ENCODE results near the gene ATP5F1C.
"Not testable (repeated sequence)": the region's sequence is repeated elsewhere in the genome, so short reads cannot be mapped to it uniquely, and the experiment has no call there.

Gene ATP5F1C

DNA sequence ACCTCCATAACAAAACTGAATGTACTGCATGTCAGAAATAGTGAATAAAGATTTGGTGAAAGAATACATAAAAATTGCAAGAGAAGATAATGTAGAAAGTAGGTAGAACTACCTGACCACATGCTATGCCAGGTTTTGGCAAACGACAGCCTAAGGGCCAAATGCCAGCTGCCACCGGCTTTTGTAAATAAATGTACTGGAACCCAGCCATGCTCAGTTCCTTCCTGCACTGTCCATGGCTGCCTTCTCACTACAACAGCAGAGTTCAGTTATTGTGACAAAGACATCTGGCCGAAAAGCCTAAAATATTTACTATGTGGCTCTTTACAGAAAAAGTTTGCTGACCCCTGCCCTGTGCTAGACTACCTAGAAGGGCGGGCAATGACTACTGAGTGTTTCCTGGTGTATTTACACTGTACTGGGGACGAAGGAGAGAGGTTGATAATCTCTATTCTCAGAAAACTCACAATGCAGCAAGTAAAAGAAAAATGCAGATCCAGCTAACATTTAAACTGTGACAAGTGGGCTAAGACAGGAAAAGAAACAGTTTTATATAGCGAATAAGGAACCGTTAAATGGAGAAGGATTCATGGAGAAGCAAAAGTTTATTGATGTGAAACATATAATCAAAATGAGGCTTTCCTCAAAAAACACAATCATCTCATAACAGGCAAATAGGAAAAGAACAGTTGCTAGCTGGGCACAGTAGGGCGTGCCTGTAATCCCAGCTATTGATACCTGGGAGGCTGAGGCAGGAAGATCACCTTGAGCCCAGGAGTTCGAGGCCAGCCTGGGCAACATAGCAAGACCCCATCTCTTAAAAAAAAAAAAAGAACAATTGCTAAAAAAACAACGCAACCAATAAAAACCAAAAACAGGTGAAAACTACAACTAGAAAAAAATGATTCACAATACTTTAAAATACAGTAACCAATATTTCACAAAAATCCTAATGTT, 13.9 kb upstream of the ATP5F1C start:
- Histone ChIP-seq H3K27ac (ENCODE audit: low read depth, low read length) (no peak overlapping the region), H3K9ac (ENCODE audit: low read length) (no peak overlapping the region), H3K4me3 (ENCODE audit: low read length) (no peak overlapping the region), H3K4me1 (ENCODE audit: control insufficient read depth, insufficient read depth, low read length) (no peaks in the 10 kb centered on the region), H3K27me3 (ENCODE audit: control insufficient read depth, insufficient read depth, low read length) (no peaks in the 10 kb centered on the region), H3K36me3 (ENCODE audit: control insufficient read depth, insufficient read depth, low read length) (peaks cover 7% of the 10 kb centered on the region)

DNA sequence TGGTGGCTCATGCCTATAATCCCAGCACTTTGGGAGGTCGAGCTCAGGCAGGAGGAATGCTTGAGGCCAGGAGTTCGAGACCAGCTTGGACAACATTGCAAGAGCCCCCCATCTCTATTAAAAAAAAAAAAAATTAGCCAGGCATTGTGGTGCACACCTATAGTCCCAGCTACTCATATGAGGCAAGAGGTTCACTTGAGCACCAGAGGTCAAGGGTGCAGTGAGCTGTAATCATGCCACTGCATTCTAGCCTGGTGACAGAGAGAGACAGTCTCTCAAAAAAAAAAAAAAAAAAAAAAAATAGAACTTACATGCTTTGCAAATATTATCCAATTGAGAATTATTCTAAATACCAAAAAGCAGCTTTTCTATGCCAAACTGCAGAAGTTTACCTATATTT, 11.2 kb upstream of the ATP5F1C start:
- peaks cover 7% of the 10 kb centered on the region for H3K36me3 ChIP-seq (ENCODE audit: control insufficient read depth, insufficient read depth, low read length)
- no peaks in the 10 kb centered on the region for H3K4me1 ChIP-seq (ENCODE audit: control insufficient read depth, insufficient read depth, low read length)

DNA sequence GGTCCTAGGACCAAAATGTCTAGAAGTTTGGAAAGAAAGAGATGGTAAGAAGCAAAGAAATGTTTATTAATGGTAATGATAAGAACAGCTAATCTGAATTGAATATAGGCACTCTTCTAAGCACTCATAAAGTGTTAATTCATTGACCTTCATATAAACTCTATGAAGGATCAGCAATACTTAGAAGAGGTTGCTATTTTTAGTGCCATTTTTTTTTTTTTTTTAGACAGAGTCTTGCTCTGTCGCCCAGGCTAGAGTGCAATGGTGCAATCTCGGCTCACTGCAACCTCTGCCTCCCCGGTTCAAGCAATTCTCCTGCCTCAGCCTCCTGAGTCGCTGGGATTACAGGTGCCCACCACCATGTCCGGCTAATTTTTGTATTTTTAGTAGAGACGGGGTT, 5.8 kb upstream of the ATP5F1C start:
- not testable (repeated sequence) for H3K9ac ChIP-seq (ENCODE audit: low read length); H3K4me1 ChIP-seq (ENCODE audit: control insufficient read depth, insufficient read depth, low read length); H3K27ac ChIP-seq (ENCODE audit: low read depth, low read length); H3K36me3 ChIP-seq (ENCODE audit: control insufficient read depth, insufficient read depth, low read length); H3K27me3 ChIP-seq (ENCODE audit: control insufficient read depth, insufficient read depth, low read length); H3K4me3 ChIP-seq (ENCODE audit: low read length)

More for the DNA sequence above, 11.2 kb upstream of the ATP5F1C start:
- no peaks in the 10 kb centered on the region for H3K27me3 ChIP-seq (ENCODE audit: control insufficient read depth, insufficient read depth, low read length)
- H3K27ac ChIP-seq (ENCODE audit: low read depth, low read length): no peak overlapping the region
- no peak overlapping the region for H3K4me3 ChIP-seq (ENCODE audit: low read length)
- H3K9ac ChIP-seq (ENCODE audit: low read length): no peak overlapping the region

DNA sequence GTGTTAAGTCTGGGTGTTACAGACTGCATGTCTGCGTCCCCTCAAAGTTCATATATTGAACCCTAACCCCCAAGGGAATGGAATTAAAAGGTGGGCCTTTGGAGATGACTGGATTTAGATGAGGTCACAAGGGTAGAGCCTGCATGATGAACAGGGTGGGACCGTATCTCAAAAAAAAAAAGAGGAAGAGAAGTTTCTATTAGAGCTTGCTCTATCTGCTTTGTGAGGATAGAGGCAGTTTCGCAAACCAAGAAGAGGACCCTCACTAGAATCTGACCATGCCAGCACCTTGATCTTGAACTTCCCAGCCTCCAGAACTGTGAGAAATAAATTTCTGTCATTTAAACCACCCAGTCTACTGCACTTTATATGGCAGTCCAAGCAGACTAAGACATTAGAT, 1.5 kb upstream of the ATP5F1C start:
- Histone ChIP-seq H3K27ac (ENCODE audit: low read depth, low read length) (no peak overlapping the region), H3K4me3 (ENCODE audit: low read length) (no peak overlapping the region), H3K36me3 (ENCODE audit: control insufficient read depth, insufficient read depth, low read length) (no peaks in the 10 kb centered on the region), H3K4me1 (ENCODE audit: control insufficient read depth, insufficient read depth, low read length) (peaks cover 23% of the 10 kb centered on the region), H3K9ac (ENCODE audit: low read length) (no peak overlapping the region), H3K27me3 (ENCODE audit: control insufficient read depth, insufficient read depth, low read length) (peaks cover 3% of the 10 kb centered on the region)

DNA sequence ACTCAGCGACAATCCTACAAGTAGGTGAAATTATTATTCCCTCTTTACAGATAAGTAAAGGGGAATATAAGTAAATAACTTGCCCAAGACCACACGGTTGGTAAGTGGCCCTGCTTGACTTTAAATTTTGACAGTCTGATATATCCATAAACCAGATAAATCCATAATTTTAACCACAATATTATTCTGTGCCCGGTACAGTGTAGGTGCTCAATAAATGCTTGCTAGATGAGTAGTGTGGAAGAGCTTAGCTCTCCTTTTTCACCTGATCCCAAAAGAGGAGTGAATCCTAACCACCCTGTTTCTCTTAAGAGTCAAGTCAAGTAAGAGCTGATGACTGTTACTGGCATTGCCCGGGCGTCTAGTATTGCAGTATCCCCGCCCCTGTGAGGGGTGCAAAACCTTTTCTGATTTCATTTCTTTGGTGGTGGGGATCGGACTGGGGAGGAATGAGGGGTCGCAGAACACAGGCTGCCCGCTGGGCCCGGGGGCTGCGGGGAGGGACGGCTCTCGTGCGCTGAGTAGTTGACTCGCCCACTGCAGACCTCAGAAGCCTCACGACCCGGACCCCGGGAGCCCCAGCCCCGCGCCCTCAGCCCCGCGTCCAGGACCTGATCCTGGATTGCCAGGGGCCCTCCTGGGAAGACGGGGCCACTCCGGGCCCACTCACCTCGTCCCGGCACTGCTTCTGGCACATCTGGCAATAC, 674 bp upstream of the ATP5F1C start:
- Histone ChIP-seq H3K27me3 (ENCODE audit: control insufficient read depth, insufficient read depth, low read length) (peaks cover 3% of the 10 kb centered on the region), H3K4me1 (ENCODE audit: control insufficient read depth, insufficient read depth, low read length) (peaks cover 23% of the 10 kb centered on the region), H3K9ac (ENCODE audit: low read length) (peak overlapping the region; percentile 76), H3K27ac (ENCODE audit: low read depth, low read length) (peak overlapping the region; percentile 31), H3K4me3 (ENCODE audit: low read length) (peak overlapping the region; percentile 80), H3K36me3 (ENCODE audit: control insufficient read depth, insufficient read depth, low read length) (no peaks in the 10 kb centered on the region)

DNA sequence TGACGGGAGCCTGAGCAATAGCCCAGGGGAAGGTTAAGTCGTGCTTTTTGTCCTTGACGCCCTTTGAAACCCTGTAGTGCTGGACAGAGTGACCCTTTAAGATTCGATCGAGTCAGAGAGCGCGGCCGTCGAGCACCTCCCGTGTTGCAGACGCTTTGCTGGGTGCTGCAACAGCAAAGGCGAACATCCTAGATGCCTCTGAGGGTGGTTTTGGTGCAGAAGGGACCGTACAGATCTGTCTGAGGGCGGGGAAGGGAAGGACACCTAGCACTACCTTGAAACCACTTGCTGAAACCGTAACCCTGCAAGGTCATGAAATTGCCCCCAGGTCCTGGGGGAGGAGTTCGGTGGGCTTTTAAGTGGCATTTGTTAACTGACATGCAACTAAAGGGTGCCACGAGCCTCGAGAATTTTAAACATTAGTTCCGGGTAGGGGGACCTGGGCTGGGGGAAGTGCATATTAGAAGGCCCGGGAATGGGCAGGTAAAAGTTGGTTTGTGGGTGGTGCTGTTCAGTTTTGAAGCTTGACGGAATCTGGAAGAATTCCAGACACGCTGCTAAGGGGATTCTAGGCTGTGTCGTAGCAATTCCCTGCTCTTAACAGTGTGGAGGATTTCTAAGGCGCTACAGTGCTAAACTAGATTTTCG, 786 bp downstream of the ATP5F1C start:
- H3K27me3 ChIP-seq (ENCODE audit: control insufficient read depth, insufficient read depth, low read length): peaks cover 3% of the 10 kb centered on the region
- H3K4me3 ChIP-seq (ENCODE audit: low read length): peak overlapping the region; percentile 89
- peaks cover 23% of the 10 kb centered on the region for H3K4me1 ChIP-seq (ENCODE audit: control insufficient read depth, insufficient read depth, low read length)
- H3K36me3 ChIP-seq (ENCODE audit: control insufficient read depth, insufficient read depth, low read length): no peaks in the 10 kb centered on the region
- H3K27ac ChIP-seq (ENCODE audit: low read depth, low read length): peak overlapping the region; percentile 92
- peak overlapping the region; percentile 86 for H3K9ac ChIP-seq (ENCODE audit: low read length)

DNA sequence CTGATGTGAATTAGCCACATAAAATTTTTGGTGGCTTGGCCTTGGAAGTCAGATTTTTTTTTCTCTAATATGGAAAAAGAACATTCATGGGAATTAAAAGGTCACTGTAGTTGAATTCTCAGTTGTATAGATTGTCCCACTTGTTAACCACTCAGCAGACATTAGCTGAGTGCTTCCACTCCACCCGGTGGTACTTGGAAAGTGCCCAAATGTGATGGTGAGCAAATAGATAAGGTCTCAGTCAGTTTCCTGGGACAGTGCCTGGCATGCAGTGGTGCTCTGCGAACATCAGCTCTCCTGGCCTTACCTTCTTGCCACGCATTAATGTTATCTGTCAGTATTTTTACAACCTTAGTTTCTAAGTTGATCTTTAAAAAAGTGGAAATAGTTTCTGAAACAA, 1.4 kb downstream of the ATP5F1C start:
- H3K4me1 ChIP-seq (ENCODE audit: control insufficient read depth, insufficient read depth, low read length): peaks cover 23% of the 10 kb centered on the region
- no peak overlapping the region for H3K9ac ChIP-seq (ENCODE audit: low read length)
- no peaks in the 10 kb centered on the region for H3K36me3 ChIP-seq (ENCODE audit: control insufficient read depth, insufficient read depth, low read length)
- H3K27ac ChIP-seq (ENCODE audit: low read depth, low read length): no peak overlapping the region
- H3K4me3 ChIP-seq (ENCODE audit: low read length): peak overlapping the region; percentile 89
- peaks cover 3% of the 10 kb centered on the region for H3K27me3 ChIP-seq (ENCODE audit: control insufficient read depth, insufficient read depth, low read length)

DNA sequence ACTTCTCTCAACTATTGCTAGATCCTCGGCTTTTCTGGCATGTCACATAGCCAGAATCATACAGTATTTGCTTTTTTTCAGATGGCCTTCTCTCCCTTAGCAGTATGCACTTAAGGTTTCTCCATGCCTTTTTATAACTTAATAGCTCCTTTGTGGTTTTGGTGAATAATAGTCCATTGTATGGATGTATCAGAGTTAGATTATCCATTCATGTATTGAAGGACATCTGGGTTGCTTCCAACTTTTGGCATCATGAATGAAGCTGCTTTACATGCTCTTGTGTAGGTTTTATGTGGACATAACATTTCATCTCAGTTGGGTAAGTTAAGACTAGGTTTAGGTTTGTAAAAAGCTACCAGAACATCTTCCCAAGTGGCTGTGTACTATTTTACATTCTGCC, 4.6 kb downstream of the ATP5F1C start:
- peaks cover 6% of the 10 kb centered on the region for H3K36me3 ChIP-seq (ENCODE audit: control insufficient read depth, insufficient read depth, low read length)
- H3K4me3 ChIP-seq (ENCODE audit: low read length): no peak overlapping the region
- no peak overlapping the region for H3K27ac ChIP-seq (ENCODE audit: low read depth, low read length)
- no peak overlapping the region for H3K9ac ChIP-seq (ENCODE audit: low read length)
- peaks cover 15% of the 10 kb centered on the region for H3K4me1 ChIP-seq (ENCODE audit: control insufficient read depth, insufficient read depth, low read length)
- peaks cover 3% of the 10 kb centered on the region for H3K27me3 ChIP-seq (ENCODE audit: control insufficient read depth, insufficient read depth, low read length)

DNA sequence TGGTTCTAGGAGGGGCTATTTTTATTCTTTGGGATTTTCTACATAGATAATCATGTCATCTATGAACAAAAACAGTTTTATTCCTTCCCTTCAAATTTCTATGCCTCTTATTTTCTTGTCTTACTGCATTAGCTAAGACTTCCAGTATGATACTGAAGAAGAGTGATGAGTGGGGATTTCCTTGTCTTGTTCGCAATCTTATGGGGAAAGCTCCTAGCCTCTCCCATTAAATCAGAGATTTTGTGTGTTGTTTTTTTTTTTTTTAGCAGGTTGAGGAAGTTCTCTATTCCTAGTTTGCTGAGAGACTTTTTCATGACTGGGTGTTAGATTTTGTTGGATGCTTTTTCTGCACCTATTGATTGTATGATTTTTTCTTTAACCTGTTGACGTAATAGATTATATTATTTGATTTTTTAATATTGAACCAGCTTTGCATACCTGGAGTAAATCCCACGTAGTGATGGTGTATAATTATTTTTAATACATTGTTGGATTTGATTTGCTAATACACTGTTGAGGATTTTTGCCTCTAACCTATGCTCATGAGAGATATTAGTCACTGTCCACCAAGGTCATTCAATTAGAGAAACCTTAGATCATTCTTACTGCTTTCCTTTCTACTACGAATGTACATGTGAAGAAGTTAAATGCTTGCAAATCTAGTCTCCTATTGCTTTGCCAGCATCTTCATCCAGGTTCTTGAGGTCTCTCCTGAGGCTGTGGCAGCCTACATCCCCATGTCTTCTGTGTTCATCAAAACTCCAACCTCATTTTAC, 6.5 kb downstream of the ATP5F1C start:
- Histone ChIP-seq H3K4me3 (ENCODE audit: low read length) (no peak overlapping the region), H3K27ac (ENCODE audit: low read depth, low read length) (no peak overlapping the region), H3K27me3 (ENCODE audit: control insufficient read depth, insufficient read depth, low read length) (no peaks in the 10 kb centered on the region), H3K36me3 (ENCODE audit: control insufficient read depth, insufficient read depth, low read length) (peaks cover 9% of the 10 kb centered on the region), H3K9ac (ENCODE audit: low read length) (no peak overlapping the region), H3K4me1 (ENCODE audit: control insufficient read depth, insufficient read depth, low read length) (peaks cover 10% of the 10 kb centered on the region)

DNA sequence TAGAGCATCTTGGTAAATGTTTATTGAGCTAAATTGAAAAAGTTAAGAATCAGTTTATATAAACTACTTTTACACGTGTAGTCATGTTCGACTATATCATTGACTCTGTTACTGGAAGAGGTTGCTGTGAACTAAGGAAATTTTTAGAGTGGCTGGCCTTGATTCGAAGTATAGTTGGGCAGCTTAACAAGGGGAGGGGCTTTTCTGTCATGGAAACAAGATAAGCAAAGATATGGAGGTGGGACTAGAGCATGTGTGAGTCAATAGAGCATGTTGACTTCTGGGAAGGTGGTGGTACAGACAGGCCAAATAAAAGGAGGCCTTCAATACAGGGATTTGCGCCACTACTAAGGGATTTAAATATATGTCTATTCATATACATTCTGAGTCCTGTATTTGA, 7.6 kb downstream of the ATP5F1C start:
- no peaks in the 10 kb centered on the region for H3K27me3 ChIP-seq (ENCODE audit: control insufficient read depth, insufficient read depth, low read length)
- no peak overlapping the region for H3K27ac ChIP-seq (ENCODE audit: low read depth, low read length)
- H3K36me3 ChIP-seq (ENCODE audit: control insufficient read depth, insufficient read depth, low read length): peaks cover 12% of the 10 kb centered on the region
- no peak overlapping the region for H3K4me3 ChIP-seq (ENCODE audit: low read length)
- H3K4me1 ChIP-seq (ENCODE audit: control insufficient read depth, insufficient read depth, low read length): peaks cover 3% of the 10 kb centered on the region
- H3K9ac ChIP-seq (ENCODE audit: low read length): no peak overlapping the region

DNA sequence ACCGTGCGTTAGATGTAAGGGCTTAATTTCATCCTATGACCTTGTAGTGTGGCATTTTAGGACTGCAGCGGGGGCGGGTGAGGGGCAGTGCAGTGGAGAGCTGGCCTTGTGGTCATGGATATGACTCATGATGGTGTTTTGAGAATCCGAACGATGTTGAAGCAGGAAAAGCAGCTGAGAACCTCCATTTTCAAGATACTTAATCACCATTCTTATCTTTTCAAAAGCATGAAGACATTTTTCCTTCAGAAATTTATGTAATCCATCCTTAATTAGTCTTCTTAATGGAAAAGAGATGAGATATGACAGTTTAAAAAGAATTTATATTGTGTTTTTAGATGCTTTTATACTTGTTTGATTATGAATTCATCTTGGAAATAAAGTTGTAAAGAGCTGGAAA, 9.6 kb downstream of the ATP5F1C start:
- H3K27ac ChIP-seq (ENCODE audit: low read depth, low read length): no peak overlapping the region
- H3K4me3 ChIP-seq (ENCODE audit: low read length): no peak overlapping the region
- no peak overlapping the region for H3K9ac ChIP-seq (ENCODE audit: low read length)
- H3K36me3 ChIP-seq (ENCODE audit: control insufficient read depth, insufficient read depth, low read length): peaks cover 20% of the 10 kb centered on the region
- H3K27me3 ChIP-seq (ENCODE audit: control insufficient read depth, insufficient read depth, low read length): no peaks in the 10 kb centered on the region
- H3K4me1 ChIP-seq (ENCODE audit: control insufficient read depth, insufficient read depth, low read length): no peaks in the 10 kb centered on the region

DNA sequence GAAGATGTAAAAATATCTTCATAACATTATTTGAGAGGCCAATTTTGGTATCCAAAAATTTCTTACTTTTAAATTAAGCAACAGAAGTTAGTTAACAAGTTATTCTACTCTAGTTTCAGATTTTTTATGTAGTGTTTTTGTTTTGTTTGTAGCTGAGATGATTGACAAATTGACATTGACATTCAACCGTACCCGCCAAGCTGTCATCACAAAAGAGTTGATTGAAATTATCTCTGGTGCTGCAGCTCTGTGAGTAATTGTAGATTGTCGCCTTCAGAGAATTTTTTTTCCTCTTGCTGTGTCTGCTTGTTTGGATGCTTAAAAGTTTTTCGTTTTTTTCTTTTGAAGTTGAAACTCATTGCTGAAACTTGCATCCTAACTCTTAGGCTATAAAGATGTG, 14.6 kb downstream of the ATP5F1C start:
- H3K27ac ChIP-seq (ENCODE audit: low read depth, low read length): no peak overlapping the region
- no peaks in the 10 kb centered on the region for H3K27me3 ChIP-seq (ENCODE audit: control insufficient read depth, insufficient read depth, low read length)
- H3K9ac ChIP-seq (ENCODE audit: low read length): no peak overlapping the region
- peaks cover 41% of the 10 kb centered on the region for H3K36me3 ChIP-seq (ENCODE audit: control insufficient read depth, insufficient read depth, low read length)
- H3K4me3 ChIP-seq (ENCODE audit: low read length): no peak overlapping the region
- no peaks in the 10 kb centered on the region for H3K4me1 ChIP-seq (ENCODE audit: control insufficient read depth, insufficient read depth, low read length)

Data from rectal smooth muscle tissue (tissue), 1 donor.